Thyroid gland (tissue), 4 donors: ENCODE measurements around the gene LCN15. TPM values are rescaled to one million over a fixed set of nuclear protein-coding genes. Genes with fewer than 3 reads are reported as not detected.
"Not testable (repeated sequence)": the region's sequence is repeated elsewhere in the genome, so short reads cannot be mapped to it uniquely, and the experiment has no call there.

Source experiments
- DNase-seq, 2 donors: peaks; one replicate each; pipeline ENCODE4 v3.0.0-alpha.2; 2019
- H3K27ac ChIP-seq, 3 donors: fragments of 200-600 bp; sonication (generic); 1 replicate in 2 of 3; 2 replicates in 1 of 3; pipeline ENCODE4 v1.5.1; 2016 to 2019; ENCODE audit warnings: mild to moderate bottlenecking in 1 of 3, moderate library complexity in 1 of 3
- H3K27me3 ChIP-seq: fragments of 200-600 bp; sonication (generic); one replicate; pipeline ENCODE4 v1.5.1; 2019
- H3K36me3 ChIP-seq, 2 donors: fragments of 200-600 bp; sonication (generic); one replicate each; pipeline ENCODE4 v1.5.1; 2016 to 2019
- H3K4me1 ChIP-seq, 2 donors: fragments of 200-600 bp; sonication (generic); one replicate each; pipeline ENCODE4 v1.5.1; 2017 to 2019
- H3K4me3 ChIP-seq, 3 donors: fragments of 200-600 bp; sonication (generic); replicated peaks in 1 of 3; 1 replicate in 2 of 3; 2 replicates in 1 of 3; pipeline ENCODE4 v1.5.1; 2016; ENCODE audit warnings: mild to moderate bottlenecking in 1 of 3
- H3K9me3 ChIP-seq: fragments of 200-600 bp; sonication (generic); one replicate; pipeline ENCODE4 v1.5.1; 2017
- CTCF ChIP-seq, 6 experiments: fragments of 200-600 bp in 3 of 6; fragments of 450-650 bp in 3 of 6; sonication (generic) in 3 of 6; IDR thresholded peaks; one replicate each; pipeline ENCODE4 v1.5.1; 2016 to 2019; ENCODE audit warnings: antibody characterized with exemption in 6 of 6, mild to moderate bottlenecking in 2 of 6, inconsistent platforms in 1 of 6, moderate library complexity in 1 of 6
- POLR2A ChIP-seq, 2 donors: fragments of 450-650 bp; IDR thresholded peaks; one replicate each; pipeline ENCODE4 v1.6.1; 2017; ENCODE audit warnings: antibody characterized with exemption in 2 of 2, mild to moderate bottlenecking in 2 of 2, moderate library complexity in 1 of 2
- WGBS, 2 donors: methylation state at CpG; one replicate each; pipeline ENCODE4 v1.1.5; 2017; 5-methylcytosine and 5-hydroxymethylcytosine counted together
- intact Hi-C: fragments of 100-400 bp; cut with DNase I; formaldehyde crosslinking; loops from one replicate; pipeline ENCODE4 v1.15.1; 2023
- total RNA-seq, 4 donors: library from RNA; depleted of rRNA; stranded (reverse); fragments of >200 nt; gene quantifications; one replicate each; pipeline ENCODE4 v1.2.3, GENCODE V29; 2016

Gene LCN15
- total RNA-seq, 4 donors from 2014 or later = not detected

GRCh38 chr9:136713550-136713949 is 50.8 kb downstream of the LCN15 start:
- TF ChIP-seq POLR2A (IDR thresholded peaks at IDR 0.05) (no peak), CTCF (IDR thresholded peaks at IDR 0.05) (no peak)
- H3K4me1 ChIP-seq = peaks cover 12 to 33% of the 10 kb centered on the region in 2 donors
- H3K4me3 ChIP-seq = no peak overlapping the region
- H3K27ac ChIP-seq = peak overlapping the region in 2 of 3 donors; percentile 52 to 53
- intact Hi-C loops = no loop called here
- no peaks in the 10 kb centered on the region for H3K27me3 ChIP-seq
- DNase-seq = no peak
- H3K36me3 ChIP-seq = no peaks in the 10 kb centered on the region
- 43 to 80% methylated on average over 2 to 3 of the region's 8 CpGs for WGBS, 2 donors
- no peaks in the 10 kb centered on the region for H3K9me3 ChIP-seq

GRCh38 chr9:136712690-136713544 is 51.4 kb downstream of the LCN15 start:
- WGBS, 2 donors = 7 to 30% methylated on average over 16 to 21 of the region's 56 CpGs
- peaks cover 12 to 33% of the 10 kb centered on the region in 2 donors for H3K4me1 ChIP-seq
- no peaks in the 10 kb centered on the region for H3K9me3 ChIP-seq
- peak overlapping the region in 2 of 3 donors; percentile 37 to 52 for H3K27ac ChIP-seq
- H3K27me3 ChIP-seq = no peaks in the 10 kb centered on the region
- no peaks in the 10 kb centered on the region for H3K36me3 ChIP-seq
- intact Hi-C loops = no loop called here
- H3K4me3 ChIP-seq = peak overlapping the region in 2 of 3 donors; percentile 32 to 72
- no peak for DNase-seq
- no peak for TF ChIP-seq CTCF (IDR thresholded peaks at IDR 0.05)
- no peak for TF ChIP-seq POLR2A (IDR thresholded peaks at IDR 0.05)

GRCh38 chr9:136711751-136712689 is 52.3 kb downstream of the LCN15 start, which contains the start of gene DIPK1B:
DIPK1B (plus strand) TSS chr9:136712572; CDS start chr9:136712666, 94 bp downstream.
- peaks cover 12 to 33% of the 10 kb centered on the region in 2 donors for H3K4me1 ChIP-seq
- TF ChIP-seq CTCF (IDR thresholded peaks at IDR 0.05) (no peak), POLR2A (IDR thresholded peaks at IDR 0.05) (peak in 1 of 2 donors; percentile 25)
- no peaks in the 10 kb centered on the region for H3K9me3 ChIP-seq
- intact Hi-C loops = no loop called here
- no peaks in the 10 kb centered on the region for H3K27me3 ChIP-seq
- DNase-seq = no peak
- H3K4me3 ChIP-seq = peak within 1 kb of the TSS in 2 of 3 donors; percentile 32 to 72
- WGBS, 2 donors = 7 to 20% methylated on average over 13 to 21 of the region's 119 CpGs
- peak within 1 kb of the TSS in 2 of 3 donors; percentile 37 to 52 for H3K27ac ChIP-seq
- no peaks in the 10 kb centered on the region for H3K36me3 ChIP-seq

GRCh38 chr9:136711219-136711648 is 53.1 kb downstream of the LCN15 start:
- WGBS, 2 donors = 48 to 54% methylated on average over 4 of the region's 4 CpGs
- H3K27me3 ChIP-seq, intact Hi-C loops: not testable (repeated sequence)

GRCh38 chr9:136710543-136710942 is 53.8 kb downstream of the LCN15 start:
- intact Hi-C loops = no loop called here
- no peaks in the 10 kb centered on the region for H3K9me3 ChIP-seq
- H3K27ac ChIP-seq = peak overlapping the region in 1 of 3 donors; percentile 10
- peaks cover 12 to 33% of the 10 kb centered on the region in 2 donors for H3K4me1 ChIP-seq
- H3K27me3 ChIP-seq = no peaks in the 10 kb centered on the region
- DNase-seq = no peak
- WGBS, 2 donors = 85 to 92% methylated on average over 7 of the region's 7 CpGs
- no peaks in the 10 kb centered on the region for H3K36me3 ChIP-seq
- H3K4me3 ChIP-seq = no peak overlapping the region
- TF ChIP-seq POLR2A (IDR thresholded peaks at IDR 0.05) (no peak), CTCF (IDR thresholded peaks at IDR 0.05) (no peak)

More at GRCh38 chr9:136711219-136711648, 53.1 kb downstream of the LCN15 start:
- H3K4me1 ChIP-seq = peaks cover 12 to 33% of the 10 kb centered on the region in 2 donors
- H3K36me3 ChIP-seq, H3K9me3 ChIP-seq, H3K27ac ChIP-seq, H3K4me3 ChIP-seq, DNase-seq: not testable (repeated sequence)
